CD14-positive monocyte (primary cell): ENCODE results near the gene TRAF3. TPM values are rescaled to one million over a fixed set of nuclear protein-coding genes. Genes with fewer than 3 reads are reported as not detected.

ENCODE experiments used
- DNase-seq, 3 donors: peaks; one replicate each; pipeline ENCODE4 v3.0.0-alpha.2; 2011 to 2022
- H2AFZ ChIP-seq: 2 replicates; pipeline ENCODE4 v1.6.0; 2012; ENCODE audit warnings: mild to moderate bottlenecking, low read depth, low read length, inconsistent platforms; ENCODE audit not compliant: insufficient read depth, poor library complexity, severe bottlenecking
- H3K27ac ChIP-seq, 2 donors: 1 replicate in 1 of 2; 2 replicates in 1 of 2; pipeline ENCODE4 v1.5.1; 2012 to 2013; ENCODE audit warnings: low read length in 2 of 2, control low read depth in 1 of 2, inconsistent platforms in 1 of 2, low read depth in 1 of 2, mild to moderate bottlenecking in 1 of 2
- H3K27me3 ChIP-seq, 2 donors: one replicate each; pipeline versions ENCODE4 v1.6.0 to v1.6.1; 2011 to 2013; ENCODE audit warnings: low read length in 2 of 2; ENCODE audit not compliant: control insufficient read depth in 2 of 2, insufficient read depth in 2 of 2
- H3K36me3 ChIP-seq, 2 donors: replicated peaks in 1 of 2; 1 replicate in 1 of 2; 2 replicates in 1 of 2; pipeline versions ENCODE4 v1.5.1 to v1.6.1; 2012 to 2013; ENCODE audit warnings: low read length in 2 of 2, control low read depth in 1 of 2, inconsistent platforms in 1 of 2, mild to moderate bottlenecking in 1 of 2; ENCODE audit not compliant: insufficient read depth in 2 of 2, control insufficient read depth in 1 of 2
- H3K4me1 ChIP-seq, 2 donors: 1 replicate in 1 of 2; 2 replicates in 1 of 2; pipeline versions ENCODE4 v1.5.1 to v1.6.1; 2012 to 2013; ENCODE audit warnings: low read length in 2 of 2, control low read depth in 1 of 2, inconsistent platforms in 1 of 2, mild to moderate bottlenecking in 1 of 2, moderate library complexity in 1 of 2; ENCODE audit not compliant: insufficient read depth in 2 of 2, control insufficient read depth in 1 of 2
- H3K4me2 ChIP-seq: replicated peaks from 2 replicates; pipeline ENCODE3; 2012; ENCODE audit warnings: low read length, moderate library complexity, mild to moderate bottlenecking; ENCODE audit not compliant: poor library complexity, severe bottlenecking; ENCODE audit errors: extremely low read depth
- H3K4me3 ChIP-seq, 3 experiments: fragments of 200-600 bp in 1 of 3; sonication (generic) in 1 of 3; replicated peaks in 1 of 3; 1 replicate in 2 of 3; 2 replicates in 1 of 3; pipeline ENCODE4 v1.5.1; 2011 to 2013; ENCODE audit warnings: low read length in 3 of 3, mild to moderate bottlenecking in 3 of 3, control low read depth in 2 of 3, low read depth in 2 of 3, inconsistent platforms in 1 of 3, moderate library complexity in 1 of 3
- H3K79me2 ChIP-seq: 2 replicates; pipeline ENCODE4 v1.6.0; 2012; ENCODE audit warnings: mild to moderate bottlenecking, control low read depth, inconsistent platforms, low read length, moderate library complexity; ENCODE audit not compliant: insufficient read depth
- H3K9ac ChIP-seq: 2 replicates; pipeline ENCODE4 v1.6.0; 2017; ENCODE audit warnings: low read length, mild to moderate bottlenecking; ENCODE audit not compliant: insufficient read depth, poor library complexity, severe bottlenecking
- H3K9me3 ChIP-seq, 2 donors: replicated peaks in 1 of 2; 1 replicate in 1 of 2; 2 replicates in 1 of 2; pipeline versions ENCODE4 v1.5.1 to v1.6.1; 2012 to 2013; ENCODE audit warnings: low read length in 2 of 2, control low read depth in 1 of 2; ENCODE audit not compliant: control insufficient read depth in 1 of 2, insufficient read depth in 1 of 2
- H4K20me1 ChIP-seq: 2 replicates; pipeline ENCODE4 v1.6.0; 2012; ENCODE audit warnings: mild to moderate bottlenecking, low read length, control low read depth, moderate library complexity; ENCODE audit not compliant: insufficient read depth
- H3K27ac Mint-ChIP-seq, 7 donors: one replicate each; pipeline ENCODE4 v1.8.0; 2020; ENCODE audit warnings: mild to moderate bottlenecking in 7 of 7, mixed read lengths in 7 of 7, moderate library complexity in 6 of 7, inconsistent platforms in 2 of 7
- H3K27me3 Mint-ChIP-seq, 3 donors: one replicate each; pipeline ENCODE4 v1.8.0; 2021 to 2022; ENCODE audit warnings: low read depth in 3 of 3, mild to moderate bottlenecking in 3 of 3, mixed read lengths in 3 of 3, moderate library complexity in 3 of 3, inconsistent platforms in 1 of 3
- H3K36me3 Mint-ChIP-seq, 2 donors: one replicate each; pipeline ENCODE4 v1.8.0; 2020; ENCODE audit warnings: mixed read lengths in 2 of 2, inconsistent platforms in 1 of 2, mild to moderate bottlenecking in 1 of 2
- H3K4me1 Mint-ChIP-seq: one replicate; pipeline ENCODE4 v1.8.0; 2020; ENCODE audit warnings: mild to moderate bottlenecking, mixed read lengths
- H3K4me3 Mint-ChIP-seq, 2 donors: one replicate each; pipeline ENCODE4 v1.8.0; 2020; ENCODE audit warnings: mild to moderate bottlenecking in 2 of 2, mixed read lengths in 2 of 2, moderate library complexity in 1 of 2
- H3K9me3 Mint-ChIP-seq, 7 donors: one replicate each; pipeline ENCODE4 v1.8.0; 2020 to 2022; ENCODE audit warnings: mixed read lengths in 7 of 7, mild to moderate bottlenecking in 6 of 7, moderate library complexity in 6 of 7, inconsistent platforms in 2 of 7
- CTCF ChIP-seq: fragments of 200-600 bp; IDR thresholded peaks from one replicate; pipeline ENCODE4 v1.8.0; 2022; ENCODE audit warnings: antibody characterized with exemption, mild to moderate bottlenecking
- WGBS: methylation state at CpG from one replicate; pipeline ENCODE4 v1.1.5; 2013; ENCODE audit warnings: missing lambda C conversion rate; ENCODE audit not compliant: insufficient coverage; 5-methylcytosine and 5-hydroxymethylcytosine counted together
- intact Hi-C, 2 donors: fragments of 100-400 bp; cut with micrococcal nuclease; formaldehyde crosslinking; loops; one replicate each; pipeline versions ENCODE4 v1.15.0 to v1.15.1; 2023
- polyA plus RNA-seq, 3 donors: library from polyadenylated mRNA; depleted of rRNA in 1 of 3; unstranded in 2 of 3; stranded (reverse) in 1 of 3; fragments of 300-500 nt in 2 of 3; fragments of >200 nt in 1 of 3; fragmentation: Illumina TruSeq in 2 of 3; gene quantifications; 1 replicate in 2 of 3; 2 replicates in 1 of 3; pipeline ENCODE4 v1.2.3, GENCODE V29; 2012 to 2021

The TRAF3 gene
- polyA plus RNA-seq, 3 donors = 12.0 to 37.6 (median 17.3) TPM

GRCh38 chr14:102806447-102806846 lies 29.2 kb downstream of the TRAF3 start:
- H3K4me3 ChIP-seq = no peak overlapping the region
- Mint-ChIP-seq H3K27ac (peak overlapping the region in 3 of 7 donors; percentile 7 to 28 (median 10)), H3K4me3 (no peak overlapping the region), H3K4me1 (peaks cover 26% of the 10 kb centered on the region), H3K9me3 (no peaks in the 10 kb centered on the region), H3K27me3 (no peaks in the 10 kb centered on the region), H3K36me3 (peaks cover 17% of the 10 kb centered on the region in 2 donors)
- no peak overlapping the region for H2AFZ ChIP-seq
- H3K27ac ChIP-seq = no peak overlapping the region
- WGBS = 94% methylated on average over 2 of the region's 4 CpGs
- no peaks in the 10 kb centered on the region for H3K27me3 ChIP-seq
- peaks cover 11 to 31% of the 10 kb centered on the region in 2 donors for H3K36me3 ChIP-seq
- H4K20me1 ChIP-seq = peaks cover 99% of the 10 kb centered on the region
- no peaks in the 10 kb centered on the region for H3K9me3 ChIP-seq
- no peak overlapping the region for H3K9ac ChIP-seq
- DNase-seq = no peak
- no peak for TF ChIP-seq CTCF
- peaks cover 78% of the 10 kb centered on the region for H3K79me2 ChIP-seq
- intact Hi-C loops = loop anchor here in 1 of 2 donors (5.0 kb wide), 1 partner anchor 34 kb away; no protein-coding TSS in a partner anchor
- no peak overlapping the region for H3K4me2 ChIP-seq
- peaks cover 0 to 7% of the 10 kb centered on the region in 2 donors for H3K4me1 ChIP-seq

- no peak overlapping the region for H3K27ac ChIP-seq
- Mint-ChIP-seq H3K4me1 (peaks cover 26% of the 10 kb centered on the region), H3K9me3 (no peaks in the 10 kb centered on the region), H3K36me3 (peaks cover 17% of the 10 kb centered on the region in 2 donors), H3K4me3 (no peak overlapping the region), H3K27me3 (no peaks in the 10 kb centered on the region), H3K27ac (peak overlapping the region in 4 of 7 donors; percentile 7 to 75 (median 60))
- H3K4me3 ChIP-seq = no peak overlapping the region
- no peaks in the 10 kb centered on the region for H3K27me3 ChIP-seq
- 91% methylated on average over 4 of the region's 4 CpGs for WGBS
- H3K36me3 ChIP-seq = peaks cover 11 to 31% of the 10 kb centered on the region in 2 donors
- no peak overlapping the region for H3K4me2 ChIP-seq
- peaks cover 82% of the 10 kb centered on the region for H3K79me2 ChIP-seq
- H3K4me1 ChIP-seq = peaks cover 0 to 7% of the 10 kb centered on the region in 2 donors
- H3K9me3 ChIP-seq = no peaks in the 10 kb centered on the region
- no peak for DNase-seq
- no peak for TF ChIP-seq CTCF
- no peak overlapping the region for H3K9ac ChIP-seq
- no peak overlapping the region for H2AFZ ChIP-seq
- H4K20me1 ChIP-seq = peaks cover 100% of the 10 kb centered on the region
- intact Hi-C loops = loop anchor here in 1 of 2 donors (5.0 kb wide), 1 partner anchor 35 kb away; no protein-coding TSS in a partner anchor
Observed at GRCh38 chr14:102807013-102807406, 29.8 kb downstream of the TRAF3 start.
